Liver (tissue), 9 donors: ENCODE data around the gene XDH. TPM values are rescaled to one million over a fixed set of nuclear protein-coding genes. Genes with fewer than 3 reads are reported as not detected.

Experiments used
- DNase-seq: peaks from one replicate; pipeline ENCODE4 v3.0.0-alpha.2; 2017; ENCODE audit warnings: low spot score
- H3K27ac ChIP-seq, 2 donors: one replicate each; pipeline ENCODE4 v1.7.0; 2013; ENCODE audit warnings: inconsistent platforms in 2 of 2, low read length in 2 of 2, control low read depth in 1 of 2, low read depth in 1 of 2, mild to moderate bottlenecking in 1 of 2
- H3K27me3 ChIP-seq, 4 donors: one replicate each; pipeline versions ENCODE4 v1.6.1 to v1.7.0; 2013; ENCODE audit warnings: low read length in 3 of 4, inconsistent platforms in 1 of 4, mild to moderate bottlenecking in 1 of 4, moderate library complexity in 1 of 4; ENCODE audit not compliant: control insufficient read depth in 4 of 4, insufficient read depth in 4 of 4
- H3K36me3 ChIP-seq, 4 donors: one replicate each; pipeline versions ENCODE4 v1.6.1 to v1.7.0; 2013; ENCODE audit warnings: low read length in 3 of 4, mild to moderate bottlenecking in 3 of 4, low read depth in 1 of 4, moderate library complexity in 1 of 4; ENCODE audit not compliant: control insufficient read depth in 4 of 4, insufficient read depth in 3 of 4
- H3K4me1 ChIP-seq, 4 donors: one replicate each; pipeline versions ENCODE4 v1.6.1 to v1.7.0; 2013; ENCODE audit warnings: low read length in 3 of 4, mild to moderate bottlenecking in 3 of 4, moderate library complexity in 1 of 4; ENCODE audit not compliant: control insufficient read depth in 4 of 4, insufficient read depth in 4 of 4
- H3K4me3 ChIP-seq, 3 donors: one replicate each; pipeline versions ENCODE4 v1.6.1 to v1.7.0; 2013; ENCODE audit warnings: low read length in 3 of 3, control low read depth in 1 of 3, low read depth in 1 of 3, mild to moderate bottlenecking in 1 of 3
- H3K9ac ChIP-seq, 2 donors: one replicate each; pipeline ENCODE4 v1.7.0; 2013; ENCODE audit warnings: low read length in 2 of 2, mild to moderate bottlenecking in 2 of 2, moderate library complexity in 2 of 2, control low read depth in 1 of 2, low read depth in 1 of 2
- H3K9me3 ChIP-seq, 4 donors: one replicate each; pipeline versions ENCODE4 v1.6.1 to v1.7.0; 2013; ENCODE audit warnings: low read length in 3 of 4; ENCODE audit not compliant: control insufficient read depth in 4 of 4
- ATF3 ChIP-seq: IDR thresholded peaks from 2 replicates; pipeline ENCODE4 v1.6.1; 2016; ENCODE audit warnings: antibody characterized with exemption
- CTCF ChIP-seq: fragments of 150-350 bp; IDR thresholded peaks from 2 replicates; pipeline ENCODE4 v1.5.1; 2017; ENCODE audit warnings: improper control_type of control experiment, low read depth, low read length; ENCODE audit not compliant: missing input control
- EGR1 ChIP-seq, 2 donors: IDR thresholded peaks; 2 replicates each; pipeline ENCODE4 v1.6.1; 2016 to 2018; ENCODE audit warnings: antibody characterized with exemption in 2 of 2, low read depth in 2 of 2
- FOXA1 ChIP-seq: IDR thresholded peaks from 2 replicates; pipeline ENCODE4 v1.6.1; 2016; ENCODE audit warnings: antibody characterized with exemption
- FOXA2 ChIP-seq: IDR thresholded peaks from 2 replicates; pipeline ENCODE4 v1.6.1; 2016; ENCODE audit warnings: antibody characterized with exemption
- GABPA ChIP-seq, 2 donors: IDR thresholded peaks in 1 of 2; conservative IDR thresholded peaks in 1 of 2; 2 replicates each; pipeline ENCODE4 v1.6.1; 2016; ENCODE audit warnings: antibody characterized with exemption in 2 of 2, mild to moderate bottlenecking in 1 of 2, moderate library complexity in 1 of 2
- HNF4A ChIP-seq, 2 donors: conservative IDR thresholded peaks; 2 replicates each; pipeline ENCODE4 v1.6.1; 2016; ENCODE audit warnings: antibody characterized with exemption in 2 of 2, mild to moderate bottlenecking in 2 of 2
- HNF4G ChIP-seq: IDR thresholded peaks from 2 replicates; pipeline ENCODE4 v1.6.1; 2016; ENCODE audit warnings: antibody characterized with exemption
- JUND ChIP-seq, 2 donors: IDR thresholded peaks; 2 replicates each; pipeline ENCODE4 v1.6.1; 2016; ENCODE audit warnings: antibody characterized with exemption in 2 of 2
- MAX ChIP-seq: IDR thresholded peaks from 2 replicates; pipeline ENCODE4 v1.6.1; 2016; ENCODE audit warnings: antibody characterized with exemption
- NR2F2 ChIP-seq: IDR thresholded peaks from 2 replicates; pipeline ENCODE4 v1.6.1; 2016; ENCODE audit warnings: antibody characterized with exemption
- RAD21 ChIP-seq, 2 donors: IDR thresholded peaks; 2 replicates each; pipeline ENCODE4 v1.6.1; 2016; ENCODE audit warnings: antibody characterized with exemption in 2 of 2, mild to moderate bottlenecking in 2 of 2
- REST ChIP-seq: IDR thresholded peaks from 2 replicates; pipeline ENCODE4 v1.6.1; 2016; ENCODE audit warnings: antibody characterized with exemption, mild to moderate bottlenecking
- RXRA ChIP-seq, 2 donors: IDR thresholded peaks; 2 replicates each; pipeline ENCODE4 v1.6.1; 2017 to 2018; ENCODE audit warnings: antibody characterized with exemption in 2 of 2, mild to moderate bottlenecking in 1 of 2
- SP1 ChIP-seq: IDR thresholded peaks from 2 replicates; pipeline ENCODE4 v1.6.1; 2018; ENCODE audit warnings: antibody characterized with exemption, mild to moderate bottlenecking
- TAF1 ChIP-seq: conservative IDR thresholded peaks from 2 replicates; pipeline ENCODE4 v1.6.1; 2016; ENCODE audit warnings: antibody characterized with exemption, mild to moderate bottlenecking
- YY1 ChIP-seq: IDR thresholded peaks from 2 replicates; pipeline ENCODE4 v1.6.1; 2016; ENCODE audit warnings: antibody characterized with exemption, mild to moderate bottlenecking
- ZBTB33 ChIP-seq: IDR thresholded peaks from 2 replicates; pipeline ENCODE4 v1.6.1; 2016; ENCODE audit warnings: antibody characterized with exemption
- WGBS: extraction: QIAGEN DNeasy Blood & Tissue Kit; methylation state at CpG from one replicate; pipeline ENCODE4 v1.1.7; 2013; 5-methylcytosine and 5-hydroxymethylcytosine counted together
- polyA plus RNA-seq, 2 donors: library from polyadenylated mRNA; stranded (reverse) in 1 of 2; unstranded in 1 of 2; fragments of 200-250 nt in 1 of 2; fragments of >200 nt in 1 of 2; fragmentation: Nextera tagmentation in 1 of 2; extraction: Ambion mirVana in 1 of 2; gene quantifications; one replicate each; pipeline versions ENCODE4 v1.2.1 to v1.2.3, GENCODE V29; 2013 to 2015
- total RNA-seq, 2 donors: library from RNA; depleted of rRNA; stranded (reverse); fragments of >200 nt; gene quantifications; one replicate each; pipeline ENCODE4 v1.2.3, GENCODE V29; 2014
- donor health status: healthy.
- donor health status: healthy.
- donor health status: healthy.
- donor health status: healthy.
- donor health status: healthy.

Gene XDH
- total and polyA plus RNA-seq, 4 donors = 6.8 to 76.6 (median 12.0) TPM

- no peak for DNase-seq
- no peak for TF ChIP-seq JUND (IDR thresholded peaks at IDR 0.05)
- TF ChIP-seq TAF1 = no peak
- TF ChIP-seq REST = no peak
- TF ChIP-seq FOXA2 = no peak
- no peak for TF ChIP-seq ZBTB33
- no peak for TF ChIP-seq HNF4A (conservative IDR thresholded peaks at IDR 0.05)
- TF ChIP-seq CTCF = no peak
- TF ChIP-seq FOXA1 = no peak
- TF ChIP-seq EGR1 (IDR thresholded peaks at IDR 0.05; ENCODE audit: low read depth in 2 of 2) = no peak
- no peak for TF ChIP-seq GABPA (IDR thresholded peaks at IDR 0.05 in 1 of 2, conservative IDR thresholded peaks at IDR 0.05 in 1 of 2)
- TF ChIP-seq SP1 = no peak
- TF ChIP-seq ATF3 = no peak
- TF ChIP-seq YY1 = no peak
- no peak for TF ChIP-seq NR2F2
- TF ChIP-seq RAD21 (IDR thresholded peaks at IDR 0.05) = no peak
- TF ChIP-seq HNF4G = no peak
- no peak for TF ChIP-seq RXRA (IDR thresholded peaks at IDR 0.05)
- no peak for TF ChIP-seq MAX
- 79% methylated on average over 8 of the region's 8 CpGs for WGBS
Observed at GRCh38 chr2:31331156-31331555, 83.4 kb downstream of the XDH start.

More at GRCh38 chr2:31331156-31331555, 83.4 kb downstream of the XDH start:
- peaks cover 0 to 6% (median 2%) of the 10 kb centered on the region in 4 donors for H3K36me3 ChIP-seq
- no peak overlapping the region for H3K4me3 ChIP-seq
- H3K9me3 ChIP-seq = no peaks in the 10 kb centered on the region
- no peak overlapping the region for H3K27ac ChIP-seq
- H3K27me3 ChIP-seq = no peaks in the 10 kb centered on the region
- H3K9ac ChIP-seq = no peak overlapping the region
- H3K4me1 ChIP-seq = peaks cover 0 to 8% (median 1%) of the 10 kb centered on the region in 4 donors
